HepG2 (cell line): Measurements from ENCODE around the gene SCRT2. TPM values are rescaled to one million over a fixed set of nuclear protein-coding genes. Genes with fewer than 3 reads are reported as not detected.

ENCODE experiments used
- KDM1A ChIP-seq: IDR thresholded peaks from 2 replicates; pipeline ENCODE4 v1.6.1; 2016; ENCODE audit warnings: missing compliant biosample characterization
- KLF9 ChIP-seq: IDR thresholded peaks from 2 replicates; pipeline ENCODE4 v1.6.1; 2016; ENCODE audit warnings: low read depth
- MAF1 ChIP-seq: sonication (generic); formaldehyde crosslinking; IDR thresholded peaks from 2 replicates; pipeline ENCODE4 v1.5.0; 2020; ENCODE audit warnings: missing genetic modification reagents, borderline replicate concordance
- MTF1 ChIP-seq: sonication (generic); formaldehyde crosslinking; IDR thresholded peaks from 2 replicates; pipeline ENCODE4 v1.5.0; 2020; ENCODE audit warnings: missing genetic modification reagents
- NR2C2 ChIP-seq: sonication (generic); formaldehyde crosslinking; IDR thresholded peaks from 2 replicates; pipeline ENCODE4 v1.4.0; 2020; ENCODE audit warnings: missing genetic modification reagents, mild to moderate bottlenecking, moderate library complexity, borderline replicate concordance
- POLR2AphosphoS2 ChIP-seq: IDR thresholded peaks from 2 replicates; pipeline ENCODE4 v1.6.1; 2011; ENCODE audit warnings: low read depth, low read length, improper control_type of control experiment
- RFX3 ChIP-seq: IDR thresholded peaks from 2 replicates; pipeline ENCODE4 v1.6.1; 2016; ENCODE audit warnings: missing biosample characterization, missing genetic modification reagents
- TEAD3 ChIP-seq: optimal IDR thresholded peaks from 2 replicates; pipeline ENCODE3; 2016; ENCODE audit warnings: borderline replicate concordance
- ZNF138 ChIP-seq: sonication (generic); formaldehyde crosslinking; IDR thresholded peaks from 2 replicates; pipeline ENCODE4 v1.5.0; 2020; ENCODE audit warnings: mild to moderate bottlenecking, low read depth, missing genetic modification reagents
- ZNF282 ChIP-seq: fragments of 450-650 bp; IDR thresholded peaks from 2 replicates; pipeline ENCODE4 v1.6.1; 2018; ENCODE audit not compliant: partially characterized antibody
- ZNF549 ChIP-seq: sonication (generic); formaldehyde crosslinking; IDR thresholded peaks from 2 replicates; pipeline ENCODE4 v1.5.0; 2020; ENCODE audit warnings: missing genetic modification reagents
- ZNF564 ChIP-seq: sonication (generic); formaldehyde crosslinking; IDR thresholded peaks from 2 replicates; pipeline ENCODE4 v1.8.1; 2023; ENCODE audit warnings: mild to moderate bottlenecking, missing genetic modification reagents
- ZNF570 ChIP-seq: sonication (generic); formaldehyde crosslinking; IDR thresholded peaks from 2 replicates; pipeline ENCODE4 v1.4.0; 2020; ENCODE audit warnings: mild to moderate bottlenecking, missing genetic modification reagents, borderline replicate concordance
- ZNF703 ChIP-seq: sonication (generic); formaldehyde crosslinking; IDR thresholded peaks from 2 replicates; pipeline ENCODE4 v1.5.1; 2020; ENCODE audit warnings: missing genetic modification reagents, mild to moderate bottlenecking, moderate library complexity, borderline replicate concordance
- ZNF75D ChIP-seq: sonication (generic); formaldehyde crosslinking; IDR thresholded peaks from 2 replicates; pipeline ENCODE4 v1.8.1; 2023; ENCODE audit warnings: missing genetic modification reagents, mild to moderate bottlenecking, borderline replicate concordance
- ZNF772 ChIP-seq: sonication (generic); formaldehyde crosslinking; IDR thresholded peaks from 2 replicates; pipeline ENCODE4 v1.5.0; 2020; ENCODE audit warnings: mild to moderate bottlenecking, missing genetic modification reagents
- polyA plus RNA-seq, 8 experiments: library from polyadenylated mRNA; depleted of rRNA in 3 of 8; stranded (reverse) in 7 of 8; unstranded in 1 of 8; fragments of >200 nt; fragmentation: Illumina TruSeq in 4 of 8; extraction: Trizol in 4 of 8; gene quantifications; 2 replicates each; pipeline versions ENCODE4 v1.2.1 to v1.2.3, GENCODE V29; 2011 to 2016; ENCODE audit warnings: low read depth in 4 of 8, missing spikeins in 1 of 8, mixed read lengths in 1 of 8; ENCODE audit not compliant: insufficient read depth in 1 of 8
- total RNA-seq, 5 experiments: library from RNA; depleted of rRNA; stranded (reverse); fragments of >200 nt; fragmentation: Illumina TruSeq; extraction: Trizol; gene quantifications; 2 replicates each; pipeline ENCODE4 v1.2.3, GENCODE V29; 2016; ENCODE audit warnings: low read depth in 1 of 5
- TF ChIP-seq, protein P1 (sequence below): sonication (generic); formaldehyde crosslinking; IDR thresholded peaks from 2 replicates; pipeline ENCODE4 v1.5.1; 2020; ENCODE audit warnings: missing genetic modification reagents, mild to moderate bottlenecking, borderline replicate concordance
- TF ChIP-seq, protein P2 (sequence below): sonication (generic); formaldehyde crosslinking; IDR thresholded peaks from 2 replicates; pipeline ENCODE4 v1.4.0; 2020; ENCODE audit warnings: missing genetic modification reagents
- TF ChIP-seq, protein P3 (sequence below): IDR thresholded peaks from 2 replicates; pipeline ENCODE4 v1.6.1; 2016; ENCODE audit warnings: mild to moderate bottlenecking, missing biosample characterization, missing genetic modification reagents
- TF ChIP-seq, protein P4 (sequence below): sonication (generic); formaldehyde crosslinking; IDR thresholded peaks from 2 replicates; pipeline ENCODE4 v1.4.0; 2020; ENCODE audit warnings: missing genetic modification reagents
- TF ChIP-seq, protein P5 (sequence below): sonication (generic); formaldehyde crosslinking; IDR thresholded peaks from 2 replicates; pipeline ENCODE4 v1.8.1; 2023; ENCODE audit warnings: mild to moderate bottlenecking, inconsistent platforms, moderate library complexity, missing genetic modification reagents, borderline replicate concordance

SCRT2 gene
- total and polyA plus RNA-seq, 2 of the 13 experiments (the other 11 are each of a cell fraction or from before 2014, with no cell fraction given) = not detected

DNA sequence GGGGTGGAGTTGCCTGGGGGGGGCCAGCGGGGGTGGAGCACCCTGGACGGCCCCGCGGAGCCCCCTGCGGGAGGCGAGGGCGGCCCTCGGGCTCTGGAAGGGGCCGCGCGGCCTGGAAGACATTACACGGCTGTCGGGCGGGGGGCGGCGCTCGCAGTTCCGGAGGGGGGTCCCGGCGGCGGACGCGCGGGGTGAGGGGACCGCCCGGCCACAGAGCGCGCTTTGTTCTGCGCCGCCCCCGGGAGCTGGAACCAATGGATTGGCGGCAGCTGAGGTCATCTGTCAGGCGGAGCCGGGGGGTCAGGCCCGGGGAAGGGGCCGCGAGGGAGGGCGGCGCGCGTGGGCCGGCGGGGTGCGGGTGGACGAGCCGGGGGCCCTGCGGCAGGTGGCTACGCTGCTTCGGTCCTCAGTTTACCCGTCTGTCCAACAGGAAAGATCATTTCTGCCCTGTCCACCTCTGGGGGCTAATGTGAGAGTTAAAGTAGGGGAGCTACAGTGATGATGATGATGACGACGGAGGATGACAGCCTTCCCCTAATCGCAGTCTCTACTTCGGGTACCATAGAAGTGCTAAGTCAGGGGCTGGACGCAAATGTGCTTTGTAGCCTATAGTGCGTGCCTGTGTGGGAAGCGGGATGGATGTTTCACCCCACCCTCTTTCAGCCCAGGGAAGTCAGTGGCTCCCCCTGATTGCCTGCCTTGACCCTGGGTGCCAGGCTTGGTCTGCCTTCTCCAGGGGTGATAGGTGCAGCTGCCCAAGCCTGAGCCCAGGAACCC, 33.0 kb downstream of the SCRT2 start (continued):
- TF ChIP-seq, protein P1, sequence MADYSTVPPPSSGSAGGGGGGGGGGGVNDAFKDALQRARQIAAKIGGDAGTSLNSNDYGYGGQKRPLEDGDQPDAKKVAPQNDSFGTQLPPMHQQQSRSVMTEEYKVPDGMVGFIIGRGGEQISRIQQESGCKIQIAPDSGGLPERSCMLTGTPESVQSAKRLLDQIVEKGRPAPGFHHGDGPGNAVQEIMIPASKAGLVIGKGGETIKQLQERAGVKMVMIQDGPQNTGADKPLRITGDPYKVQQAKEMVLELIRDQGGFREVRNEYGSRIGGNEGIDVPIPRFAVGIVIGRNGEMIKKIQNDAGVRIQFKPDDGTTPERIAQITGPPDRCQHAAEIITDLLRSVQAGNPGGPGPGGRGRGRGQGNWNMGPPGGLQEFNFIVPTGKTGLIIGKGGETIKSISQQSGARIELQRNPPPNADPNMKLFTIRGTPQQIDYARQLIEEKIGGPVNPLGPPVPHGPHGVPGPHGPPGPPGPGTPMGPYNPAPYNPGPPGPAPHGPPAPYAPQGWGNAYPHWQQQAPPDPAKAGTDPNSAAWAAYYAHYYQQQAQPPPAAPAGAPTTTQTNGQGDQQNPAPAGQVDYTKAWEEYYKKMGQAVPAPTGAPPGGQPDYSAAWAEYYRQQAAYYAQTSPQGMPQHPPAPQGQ (CRISPR knock-in tag) = no peak
- TF ChIP-seq, protein P2, sequence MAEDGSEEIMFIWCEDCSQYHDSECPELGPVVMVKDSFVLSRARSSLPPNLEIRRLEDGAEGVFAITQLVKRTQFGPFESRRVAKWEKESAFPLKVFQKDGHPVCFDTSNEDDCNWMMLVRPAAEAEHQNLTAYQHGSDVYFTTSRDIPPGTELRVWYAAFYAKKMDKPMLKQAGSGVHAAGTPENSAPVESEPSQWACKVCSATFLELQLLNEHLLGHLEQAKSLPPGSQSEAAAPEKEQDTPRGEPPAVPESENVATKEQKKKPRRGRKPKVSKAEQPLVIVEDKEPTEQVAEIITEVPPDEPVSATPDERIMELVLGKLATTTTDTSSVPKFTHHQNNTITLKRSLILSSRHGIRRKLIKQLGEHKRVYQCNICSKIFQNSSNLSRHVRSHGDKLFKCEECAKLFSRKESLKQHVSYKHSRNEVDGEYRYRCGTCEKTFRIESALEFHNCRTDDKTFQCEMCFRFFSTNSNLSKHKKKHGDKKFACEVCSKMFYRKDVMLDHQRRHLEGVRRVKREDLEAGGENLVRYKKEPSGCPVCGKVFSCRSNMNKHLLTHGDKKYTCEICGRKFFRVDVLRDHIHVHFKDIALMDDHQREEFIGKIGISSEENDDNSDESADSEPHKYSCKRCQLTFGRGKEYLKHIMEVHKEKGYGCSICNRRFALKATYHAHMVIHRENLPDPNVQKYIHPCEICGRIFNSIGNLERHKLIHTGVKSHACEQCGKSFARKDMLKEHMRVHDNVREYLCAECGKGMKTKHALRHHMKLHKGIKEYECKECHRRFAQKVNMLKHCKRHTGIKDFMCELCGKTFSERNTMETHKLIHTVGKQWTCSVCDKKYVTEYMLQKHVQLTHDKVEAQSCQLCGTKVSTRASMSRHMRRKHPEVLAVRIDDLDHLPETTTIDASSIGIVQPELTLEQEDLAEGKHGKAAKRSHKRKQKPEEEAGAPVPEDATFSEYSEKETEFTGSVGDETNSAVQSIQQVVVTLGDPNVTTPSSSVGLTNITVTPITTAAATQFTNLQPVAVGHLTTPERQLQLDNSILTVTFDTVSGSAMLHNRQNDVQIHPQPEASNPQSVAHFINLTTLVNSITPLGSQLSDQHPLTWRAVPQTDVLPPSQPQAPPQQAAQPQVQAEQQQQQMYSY (CRISPR knock-in tag) = no peak
- TF ChIP-seq ZNF549 (CRISPR knock-in tag) (peak; percentile 75; the same call in 1 of the 2 replicates), KLF9 (CRISPR knock-in tag) (no peak), MTF1 (CRISPR knock-in tag) (no peak), KDM1A (CRISPR knock-in tag) (no peak; the same call in 1 of the 2 replicates), ZNF138 (CRISPR knock-in tag) (no peak), POLR2AphosphoS2 (no peak), RFX3 (CRISPR knock-in tag) (no peak), ZNF564 (peak; percentile 92; the same call in 1 of the 2 replicates), ZNF772 (no peak; the same call in 1 of the 2 replicates), NR2C2 (CRISPR knock-in tag) (peak; percentile 87), ZNF703 (CRISPR knock-in tag) (no peak), ZNF570 (CRISPR knock-in tag) (no peak), TEAD3 (CRISPR knock-in tag) (peak; percentile 27), ZNF282 (no peak), ZNF75D (no peak), MAF1 (CRISPR knock-in tag) (peak; percentile 39; the same call in 1 of the 2 replicates)
- TF ChIP-seq, protein P3, sequence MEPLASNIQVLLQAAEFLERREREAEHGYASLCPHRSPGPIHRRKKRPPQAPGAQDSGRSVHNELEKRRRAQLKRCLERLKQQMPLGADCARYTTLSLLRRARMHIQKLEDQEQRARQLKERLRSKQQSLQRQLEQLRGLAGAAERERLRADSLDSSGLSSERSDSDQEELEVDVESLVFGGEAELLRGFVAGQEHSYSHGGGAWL (CRISPR knock-in tag) = peak; percentile 77
- TF ChIP-seq, protein P4, sequence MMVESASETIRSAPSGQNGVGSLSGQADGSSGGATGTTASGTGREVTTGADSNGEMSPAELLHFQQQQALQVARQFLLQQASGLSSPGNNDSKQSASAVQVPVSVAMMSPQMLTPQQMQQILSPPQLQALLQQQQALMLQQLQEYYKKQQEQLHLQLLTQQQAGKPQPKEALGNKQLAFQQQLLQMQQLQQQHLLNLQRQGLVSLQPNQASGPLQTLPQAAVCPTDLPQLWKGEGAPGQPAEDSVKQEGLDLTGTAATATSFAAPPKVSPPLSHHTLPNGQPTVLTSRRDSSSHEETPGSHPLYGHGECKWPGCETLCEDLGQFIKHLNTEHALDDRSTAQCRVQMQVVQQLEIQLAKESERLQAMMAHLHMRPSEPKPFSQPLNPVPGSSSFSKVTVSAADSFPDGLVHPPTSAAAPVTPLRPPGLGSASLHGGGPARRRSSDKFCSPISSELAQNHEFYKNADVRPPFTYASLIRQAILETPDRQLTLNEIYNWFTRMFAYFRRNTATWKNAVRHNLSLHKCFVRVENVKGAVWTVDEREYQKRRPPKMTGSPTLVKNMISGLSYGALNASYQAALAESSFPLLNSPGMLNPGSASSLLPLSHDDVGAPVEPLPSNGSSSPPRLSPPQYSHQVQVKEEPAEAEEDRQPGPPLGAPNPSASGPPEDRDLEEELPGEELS (CRISPR knock-in tag) = peak; percentile 64
- TF ChIP-seq, protein P5, sequence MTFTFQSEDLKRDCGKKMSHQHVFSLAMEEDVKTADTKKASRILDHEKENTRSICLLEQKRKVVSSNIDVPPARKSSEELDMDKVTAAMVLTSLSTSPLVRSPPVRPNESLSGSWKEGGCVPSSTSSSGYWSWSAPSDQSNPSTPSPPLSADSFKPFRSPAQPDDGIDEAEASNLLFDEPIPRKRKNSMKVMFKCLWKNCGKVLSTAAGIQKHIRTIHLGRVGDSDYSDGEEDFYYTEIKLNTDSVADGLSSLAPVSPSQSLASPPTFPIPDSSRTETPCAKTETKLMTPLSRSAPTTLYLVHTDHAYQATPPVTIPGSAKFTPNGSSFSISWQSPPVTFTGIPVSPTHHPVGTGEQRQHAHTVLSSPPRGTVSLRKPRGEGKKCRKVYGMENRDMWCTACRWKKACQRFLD (CRISPR knock-in tag) = 0 out of 2 replicates have a peak, but pooled peaks have one; percentile 43
